Common myeloid progenitor, CD34-positive (primary cell): ENCODE results near the gene OLFML2B. TPM values are rescaled to one million over a fixed set of nuclear protein-coding genes. Genes with fewer than 3 reads are reported as not detected.

Source experiments
- CTCF ChIA-PET: fragments of 350-600 bp; sonication (Branson Sonifier 250); formaldehyde crosslinking; loops from one replicate; lab custom pipeline; 2021; ENCODE audit warnings: antibody characterized with exemption; lab: Charles Lee
- POLR2A ChIA-PET: fragments of 350-600 bp; sonication (Branson Sonifier 250); formaldehyde crosslinking; loops from one replicate; lab custom pipeline; 2021; ENCODE audit warnings: antibody characterized with exemption; lab: Charles Lee
- DNase-seq, 3 donors: peaks; one replicate each; pipeline versions ENCODE4 v3.0.0 to v3.0.0-alpha.2; 2013
- H3K27ac ChIP-seq, 2 experiments: 1 replicate in 1 of 2; 2 replicates in 1 of 2; pipeline ENCODE4 v1.7.0; 2013; ENCODE audit warnings: inconsistent platforms in 2 of 2, low read length in 2 of 2, mild to moderate bottlenecking in 2 of 2, low read depth in 1 of 2, moderate library complexity in 1 of 2; ENCODE audit not compliant: severe bottlenecking in 2 of 2, insufficient read depth in 1 of 2, poor library complexity in 1 of 2
- H3K27me3 ChIP-seq, 5 experiments: replicated peaks in 2 of 5; 1 replicate in 3 of 5; 2 replicates in 2 of 5; pipeline versions ENCODE4 v1.6.1 to v1.7.0; 2013; ENCODE audit warnings: low read length in 4 of 5, mild to moderate bottlenecking in 2 of 5, moderate library complexity in 2 of 5, inconsistent platforms in 1 of 5; ENCODE audit not compliant: insufficient read depth in 5 of 5, control insufficient read depth in 4 of 5
- H3K36me3 ChIP-seq, 4 experiments: 1 replicate in 2 of 4; 2 replicates in 2 of 4; pipeline versions ENCODE4 v1.6.1 to v1.7.0; 2013; ENCODE audit warnings: low read length in 3 of 4, control low read depth in 1 of 4, mild to moderate bottlenecking in 1 of 4; ENCODE audit not compliant: control insufficient read depth in 4 of 4, insufficient read depth in 4 of 4
- H3K4me1 ChIP-seq, 4 experiments: 1 replicate in 3 of 4; 2 replicates in 1 of 4; pipeline versions ENCODE4 v1.6.1 to v1.7.1; 2013; ENCODE audit warnings: low read length in 3 of 4, mild to moderate bottlenecking in 3 of 4, control low read depth in 1 of 4, inconsistent platforms in 1 of 4, moderate library complexity in 1 of 4; ENCODE audit not compliant: control insufficient read depth in 4 of 4, insufficient read depth in 4 of 4; ENCODE audit errors: control extremely low read depth in 1 of 4
- H3K4me3 ChIP-seq, 7 experiments: 1 replicate in 4 of 7; 2 replicates in 3 of 7; pipeline versions ENCODE4 v1.5.1 to v1.7.0; 2013; ENCODE audit warnings: mild to moderate bottlenecking in 7 of 7, low read length in 6 of 7, moderate library complexity in 6 of 7, inconsistent platforms in 2 of 7, low read depth in 2 of 7, control low read depth in 1 of 7; ENCODE audit not compliant: insufficient read depth in 4 of 7, control insufficient read depth in 1 of 7; ENCODE audit errors: extremely low read depth in 1 of 7
- H3K9me3 ChIP-seq, 5 experiments: 1 replicate in 4 of 5; 2 replicates in 1 of 5; pipeline versions ENCODE4 v1.6.1 to v1.7.1; 2013; ENCODE audit warnings: low read length in 4 of 5, mild to moderate bottlenecking in 2 of 5, inconsistent platforms in 1 of 5, low read depth in 1 of 5, moderate library complexity in 1 of 5; ENCODE audit not compliant: control insufficient read depth in 4 of 5, insufficient read depth in 2 of 5; ENCODE audit errors: control extremely low read depth in 1 of 5
- WGBS: methylation state at CpG from one replicate; pipeline ENCODE4 v1.1.5; 2013; ENCODE audit not compliant: insufficient coverage; 5-methylcytosine and 5-hydroxymethylcytosine counted together
- polyA plus RNA-seq: library from polyadenylated mRNA; unstranded; fragments of 120-200 nt; gene quantifications from one replicate; pipeline ENCODE4 v1.2.1, GENCODE V29; 2013

OLFML2B gene
- polyA plus RNA-seq = 0.86 TPM

DNA sequence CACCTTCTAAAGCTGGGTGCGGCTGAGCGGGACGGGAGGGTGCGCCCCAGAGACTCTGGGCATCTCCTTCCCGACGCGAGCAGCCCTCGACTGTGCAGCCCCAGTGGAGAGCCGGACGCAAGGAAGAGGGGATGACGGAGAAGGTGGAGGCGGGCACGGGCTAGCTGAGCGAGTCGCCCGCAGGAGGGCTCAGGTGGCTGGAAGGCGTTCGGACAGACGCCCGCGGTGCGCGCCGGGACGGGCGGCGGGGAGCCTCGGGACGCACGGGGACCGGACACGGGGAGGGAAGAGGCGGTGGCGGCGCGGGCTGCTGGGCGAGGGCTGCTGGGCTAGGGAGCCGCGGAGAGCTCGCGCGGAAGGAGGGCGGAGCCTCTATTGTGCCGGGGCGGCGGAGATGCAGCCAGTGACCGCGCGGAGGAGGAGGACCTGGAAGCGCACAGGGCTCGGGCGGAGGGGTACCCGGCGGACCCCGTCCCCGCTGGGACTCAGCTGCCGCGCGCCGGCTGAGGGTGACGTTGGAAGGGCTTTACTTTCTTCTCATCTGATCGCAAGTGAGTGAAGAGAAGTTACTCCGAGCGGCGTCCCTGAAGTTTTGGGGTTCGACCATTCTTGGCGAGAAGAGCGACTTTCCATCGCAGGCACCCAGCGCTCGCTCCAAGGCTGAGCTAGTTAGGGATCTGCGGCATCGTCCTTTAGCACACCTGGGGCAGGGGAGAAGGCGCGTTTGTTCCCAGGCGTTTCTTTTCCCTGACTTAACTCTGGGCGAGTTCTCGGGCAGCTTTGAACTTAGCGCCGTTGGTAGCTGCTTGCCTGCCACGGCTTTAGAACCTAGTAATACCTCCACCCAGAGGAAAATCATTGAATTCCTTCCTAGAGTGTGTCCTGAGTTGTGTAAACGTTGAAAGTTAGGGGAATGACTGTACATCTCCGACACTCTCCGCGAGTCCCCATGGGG, at the start of gene OLFML2B:
Gene OLFML2B (minus strand): TSS at position 323 of the 955 bp plus-strand sequence. CDS start 439 bp downstream, outside the sequence.
- no peaks in the 10 kb centered on the region for H3K36me3 ChIP-seq
- H3K4me1 ChIP-seq = peaks cover 4 to 17% (median 12%) of the 10 kb centered on the region in 4 experiments
- CTCF ChIA-PET = interaction anchor here (0.6 to 3.8 kb wide), 18 partner anchors 8 to 267 kb away, joined by 3 to 30 read pairs (median 4); no protein-coding TSS in a partner anchor
- POLR2A ChIA-PET = interaction anchor here (1.0 kb wide), 1 partner anchor 9 kb away, joined by 4 read pairs; no protein-coding TSS in a partner anchor
- peak; percentile 56 to 69 (median 67) for DNase-seq
- H3K9me3 ChIP-seq = peaks cover 0 to 2% (median 0%) of the 10 kb centered on the region in 5 experiments
- under 1% methylated on average over 58 of the region's 85 CpGs for WGBS
- H3K27me3 ChIP-seq = peaks cover 0 to 19% (median 5%) of the 10 kb centered on the region in 5 experiments
- no peak within 1 kb of the TSS for H3K27ac ChIP-seq
- H3K4me3 ChIP-seq = peak within 1 kb of the TSS; percentile 46 to 95 (median 83)

DNA sequence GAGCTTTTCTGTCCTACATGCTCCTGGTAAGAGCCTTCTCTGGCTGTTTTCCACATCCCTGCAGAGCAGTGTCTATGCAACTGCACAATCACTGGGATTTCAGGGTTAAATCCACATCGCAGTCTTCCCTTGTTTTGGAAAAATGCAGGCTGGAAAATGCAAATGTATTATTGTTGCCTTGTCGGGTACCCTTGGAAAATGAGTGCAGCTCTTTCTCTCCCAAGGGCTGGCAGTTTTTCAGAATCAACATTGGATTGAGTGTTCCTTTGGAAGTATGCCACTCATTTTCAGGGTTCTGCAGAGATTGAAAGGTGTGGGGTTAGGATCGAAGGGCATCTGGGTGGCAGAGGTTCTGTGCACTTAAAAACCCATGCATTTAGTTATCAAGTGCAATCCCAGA, 49.1 kb upstream of the OLFML2B start:
- CTCF ChIA-PET = no interaction called here

DNA sequence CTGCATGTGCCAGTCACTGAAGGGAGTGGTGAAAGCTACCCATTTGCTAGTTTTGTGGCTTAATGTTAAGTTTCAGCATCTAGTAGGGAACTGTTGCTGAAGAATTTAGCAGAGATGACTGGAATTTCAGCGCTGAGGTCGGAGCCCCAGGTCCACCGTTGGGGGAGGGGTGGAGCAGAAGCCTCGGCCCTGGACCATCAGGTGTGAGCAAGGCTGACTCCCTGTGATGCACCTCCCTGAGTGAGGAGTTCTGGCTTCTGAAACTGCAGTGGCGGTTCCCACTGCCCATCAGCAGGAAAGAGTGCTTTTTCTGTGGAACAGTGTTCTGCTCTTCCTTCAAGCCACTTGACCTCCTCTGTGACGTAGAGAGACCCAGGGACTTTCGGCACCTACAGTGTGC, 47.2 kb upstream of the OLFML2B start:
- Histone ChIP-seq H3K27ac (no peak overlapping the region), H3K27me3 (peaks cover 7 to 56% (median 19%) of the 10 kb centered on the region in 5 experiments), H3K4me1 (peaks cover 3 to 19% (median 16%) of the 10 kb centered on the region in 4 experiments), H3K36me3 (no peaks in the 10 kb centered on the region), H3K9me3 (no peaks in the 10 kb centered on the region), H3K4me3 (peak overlapping the region in 3 of 7 experiments; percentile 3 to 82 (median 76))
- 55% methylated on average over 7 of the region's 7 CpGs for WGBS
- ChIA-PET CTCF (interaction anchor here (1.7 kb wide), 1 partner anchor 321 kb away, joined by 3 read pairs; no protein-coding TSS in a partner anchor), POLR2A (no interaction called here)
- DNase-seq = peak in 1 of 3 donors; percentile 15

More for the DNA sequence above, 49.1 kb upstream of the OLFML2B start:
- POLR2A ChIA-PET = no interaction called here
- H3K36me3 ChIP-seq = no peaks in the 10 kb centered on the region
- 100% methylated on average over 2 of the region's 3 CpGs for WGBS
- peaks cover 7 to 56% (median 19%) of the 10 kb centered on the region in 5 experiments for H3K27me3 ChIP-seq
- no peak for DNase-seq
- no peak overlapping the region for H3K27ac ChIP-seq
- no peaks in the 10 kb centered on the region for H3K9me3 ChIP-seq
- H3K4me1 ChIP-seq = peaks cover 3 to 19% (median 16%) of the 10 kb centered on the region in 4 experiments
- H3K4me3 ChIP-seq = no peak overlapping the region

DNA sequence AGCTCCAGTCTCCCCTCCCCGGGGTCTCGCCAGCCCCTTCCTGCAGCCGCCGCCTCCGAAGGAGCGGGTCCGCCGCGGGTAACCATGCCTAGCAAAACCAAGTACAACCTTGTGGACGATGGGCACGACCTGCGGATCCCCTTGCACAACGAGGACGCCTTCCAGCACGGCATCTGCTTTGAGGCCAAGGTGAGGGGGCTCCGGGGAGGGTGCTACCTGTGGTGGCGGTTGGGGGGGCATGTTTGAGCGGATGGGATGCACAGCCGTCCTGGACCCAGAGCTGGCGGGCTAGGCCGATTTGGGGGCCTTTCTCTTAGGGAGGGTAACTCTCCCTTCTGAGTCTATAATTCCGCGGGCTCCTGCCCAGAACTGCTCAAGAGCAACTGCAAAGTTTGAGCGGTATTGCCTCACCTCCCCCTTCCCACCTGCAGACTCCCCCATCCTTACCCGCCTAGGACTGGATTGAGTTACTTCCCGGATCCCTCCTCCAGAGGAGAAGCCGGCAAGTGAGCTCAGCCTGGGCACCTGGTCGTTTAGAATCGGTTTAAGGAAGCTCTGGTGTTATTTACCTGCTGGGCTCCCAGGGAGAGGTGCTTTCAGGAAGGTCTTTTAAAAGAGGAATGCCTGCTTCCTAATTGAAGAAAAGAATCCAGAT, 46.6 kb upstream of the OLFML2B start:
- WGBS = 0% methylated on average over 21 of the region's 29 CpGs
- POLR2A ChIA-PET = no interaction called here
- DNase-seq = peak in 2 of 3 donors; percentile 38 to 53
- Histone ChIP-seq H3K36me3 (no peaks in the 10 kb centered on the region), H3K4me1 (peaks cover 3 to 19% (median 17%) of the 10 kb centered on the region in 4 experiments), H3K27me3 (peaks cover 7 to 54% (median 19%) of the 10 kb centered on the region in 5 experiments), H3K4me3 (peak overlapping the region; percentile 56 to 82 (median 66)), H3K9me3 (no peaks in the 10 kb centered on the region), H3K27ac (no peak overlapping the region)
- CTCF ChIA-PET = interaction anchor here (1.6 to 1.7 kb wide), 2 partner anchors 14 to 321 kb away, joined by 3 to 5 read pairs; no protein-coding TSS in a partner anchor

DNA sequence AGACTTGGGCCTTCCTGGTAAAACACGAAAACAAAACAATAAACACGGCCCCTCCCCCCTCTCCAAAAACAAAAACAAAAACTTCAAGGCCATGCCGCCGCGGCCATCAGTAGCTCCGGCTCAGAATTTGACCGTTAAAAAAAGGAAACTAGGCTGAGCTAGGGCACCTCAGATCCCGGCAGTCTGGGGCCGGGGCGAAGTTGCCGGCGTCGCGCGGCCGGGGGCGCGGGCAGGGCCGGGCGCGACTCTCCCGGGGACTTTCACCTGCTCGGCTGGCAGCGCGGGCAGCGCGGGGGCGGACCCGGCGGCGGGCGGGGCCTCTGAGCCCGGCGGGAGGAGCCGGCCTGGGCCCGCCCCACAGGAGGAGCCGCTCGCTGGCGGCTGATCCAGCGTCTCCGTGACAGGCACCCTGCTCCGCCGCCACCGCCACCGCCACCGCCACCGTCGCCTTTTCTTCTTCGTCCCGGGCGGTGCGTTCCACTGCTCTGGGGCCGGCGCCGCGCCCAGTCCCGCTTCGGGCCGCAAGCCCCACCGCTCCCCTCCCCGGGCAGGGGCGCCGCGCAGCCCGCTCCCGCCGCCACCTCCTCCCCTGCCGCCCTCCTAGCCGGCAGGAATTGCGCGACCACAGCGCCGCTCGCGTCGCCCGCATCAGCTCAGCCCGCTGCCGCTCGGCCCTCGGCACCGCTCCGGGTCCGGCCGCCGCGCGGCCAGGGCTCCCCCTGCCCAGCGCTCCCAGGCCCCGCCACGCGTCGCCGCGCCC, 45.8 kb upstream of the OLFML2B start, which contains the start of gene NOS1AP:
Gene NOS1AP (plus strand): TSS at position 358 of the 760 bp plus-strand sequence. CDS start 487 bp downstream, outside the sequence.
- POLR2A ChIA-PET = interaction anchor here (0.6 kb wide), 1 partner anchor 245 kb away, joined by 3 read pairs; no protein-coding TSS in a partner anchor

DNA sequence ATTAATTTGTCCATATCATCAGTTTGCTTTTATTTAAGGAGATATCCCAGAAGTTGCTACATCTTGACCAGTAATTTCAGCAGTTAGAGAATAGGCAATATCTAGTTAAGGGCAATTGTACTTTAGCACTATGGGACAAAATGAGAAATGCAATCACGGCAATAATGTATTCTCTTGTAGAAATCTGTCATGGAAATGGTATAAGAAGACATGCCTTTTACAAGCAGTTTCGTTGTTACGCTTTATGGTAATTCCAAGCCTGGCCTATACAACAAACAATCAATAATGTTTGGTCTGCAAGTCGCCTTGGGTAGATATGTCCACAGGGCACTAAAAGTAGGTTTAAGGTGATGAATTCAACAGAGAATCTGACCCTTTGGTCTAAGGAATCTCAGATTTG, 44.6 kb upstream of the OLFML2B start:
- Histone ChIP-seq H3K4me3 (no peak overlapping the region), H3K36me3 (no peaks in the 10 kb centered on the region), H3K27me3 (peaks cover 7 to 45% (median 19%) of the 10 kb centered on the region in 5 experiments), H3K9me3 (no peaks in the 10 kb centered on the region), H3K27ac (no peak overlapping the region), H3K4me1 (peaks cover 3 to 21% (median 17%) of the 10 kb centered on the region in 4 experiments)
- WGBS = 93% methylated on average over 2 of the region's 4 CpGs
- ChIA-PET CTCF (interaction anchor here (1.2 kb wide), 1 partner anchor 8 kb away, joined by 4 read pairs; no protein-coding TSS in a partner anchor), POLR2A (no interaction called here)
- no peak for DNase-seq

More for the DNA sequence above, 45.8 kb upstream of the OLFML2B start, which contains the start of gene NOS1AP:
- H3K27ac ChIP-seq = no peak within 1 kb of the TSS
- no peaks in the 10 kb centered on the region for H3K36me3 ChIP-seq
- peaks cover 3 to 21% (median 17%) of the 10 kb centered on the region in 4 experiments for H3K4me1 ChIP-seq
- H3K27me3 ChIP-seq = peaks cover 7 to 54% (median 19%) of the 10 kb centered on the region in 5 experiments
- CTCF ChIA-PET = interaction anchor here (1.2 to 1.7 kb wide), 3 partner anchors 9 to 322 kb away, joined by 3 to 5 read pairs (median 4); no protein-coding TSS in a partner anchor
- H3K9me3 ChIP-seq = no peaks in the 10 kb centered on the region
- WGBS = under 1% methylated on average over 78 of the region's 95 CpGs
- H3K4me3 ChIP-seq = peak within 1 kb of the TSS; percentile 56 to 82 (median 66)
- DNase-seq = peak; percentile 55 to 82 (median 77)
